ENCODE results near the gene SRRM5.

DNA sequence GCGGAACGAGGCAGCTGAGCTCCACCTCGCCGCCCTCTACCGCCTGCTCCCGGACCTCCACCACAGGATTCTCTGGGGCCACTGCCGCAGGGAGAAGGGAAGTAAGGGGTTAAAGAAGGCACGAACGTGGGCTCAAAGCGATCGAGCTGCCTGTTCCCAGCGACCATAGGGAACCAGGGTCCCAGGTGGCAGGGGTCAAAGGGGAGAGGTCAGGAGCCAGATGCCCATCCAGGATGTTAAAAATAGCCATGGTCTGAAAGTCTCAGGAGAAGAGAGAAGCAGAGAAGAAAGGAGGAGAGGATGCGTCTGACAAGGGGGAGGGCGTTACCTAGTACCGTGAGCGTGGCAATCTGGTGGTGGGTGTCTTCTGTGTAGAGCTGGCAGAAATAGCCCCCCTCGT, 14.9 kb downstream of the SRRM5 start:
- TF ChIP-seq, protein P1, sequence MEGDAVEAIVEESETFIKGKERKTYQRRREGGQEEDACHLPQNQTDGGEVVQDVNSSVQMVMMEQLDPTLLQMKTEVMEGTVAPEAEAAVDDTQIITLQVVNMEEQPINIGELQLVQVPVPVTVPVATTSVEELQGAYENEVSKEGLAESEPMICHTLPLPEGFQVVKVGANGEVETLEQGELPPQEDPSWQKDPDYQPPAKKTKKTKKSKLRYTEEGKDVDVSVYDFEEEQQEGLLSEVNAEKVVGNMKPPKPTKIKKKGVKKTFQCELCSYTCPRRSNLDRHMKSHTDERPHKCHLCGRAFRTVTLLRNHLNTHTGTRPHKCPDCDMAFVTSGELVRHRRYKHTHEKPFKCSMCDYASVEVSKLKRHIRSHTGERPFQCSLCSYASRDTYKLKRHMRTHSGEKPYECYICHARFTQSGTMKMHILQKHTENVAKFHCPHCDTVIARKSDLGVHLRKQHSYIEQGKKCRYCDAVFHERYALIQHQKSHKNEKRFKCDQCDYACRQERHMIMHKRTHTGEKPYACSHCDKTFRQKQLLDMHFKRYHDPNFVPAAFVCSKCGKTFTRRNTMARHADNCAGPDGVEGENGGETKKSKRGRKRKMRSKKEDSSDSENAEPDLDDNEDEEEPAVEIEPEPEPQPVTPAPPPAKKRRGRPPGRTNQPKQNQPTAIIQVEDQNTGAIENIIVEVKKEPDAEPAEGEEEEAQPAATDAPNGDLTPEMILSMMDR (IDR thresholded peaks at IDR 0.05) = no peak
- TF ChIP-seq POLR2A (IDR thresholded peaks at IDR 0.05) (no peak), EP300 (IDR thresholded peaks at IDR 0.05) (no peak)
